Osteocyte (in vitro differentiated cells): ENCODE data around the gene BPIFB3. TPM values are rescaled to one million over a fixed set of nuclear protein-coding genes. Genes with fewer than 3 reads are reported as not detected.

ENCODE experiments used
- DNase-seq: peaks from one replicate; pipeline ENCODE4 v3.0.0; 2021; ENCODE audit warnings: mixed read lengths; ENCODE audit not compliant: unreplicated experiment; ENCODE audit errors: extremely low spot score
- H3K27ac Mint-ChIP-seq: one replicate; pipeline ENCODE4 v1.8.0; 2021; ENCODE audit warnings: mild to moderate bottlenecking, mixed read lengths; ENCODE audit not compliant: unreplicated experiment
- H3K27me3 Mint-ChIP-seq: one replicate; pipeline ENCODE4 v1.8.0; 2021; ENCODE audit warnings: mixed read lengths; ENCODE audit not compliant: unreplicated experiment
- H3K36me3 Mint-ChIP-seq: one replicate; pipeline ENCODE4 v1.8.0; 2021; ENCODE audit warnings: mixed read lengths; ENCODE audit not compliant: unreplicated experiment
- H3K4me1 Mint-ChIP-seq: one replicate; pipeline ENCODE4 v1.8.0; 2021; ENCODE audit warnings: mixed read lengths; ENCODE audit not compliant: unreplicated experiment
- H3K4me3 Mint-ChIP-seq: one replicate; pipeline ENCODE4 v1.8.0; 2021; ENCODE audit warnings: mild to moderate bottlenecking, moderate library complexity, mixed read lengths; ENCODE audit not compliant: unreplicated experiment
- H3K9me3 Mint-ChIP-seq: one replicate; pipeline ENCODE4 v1.8.0; 2021; ENCODE audit warnings: mixed read lengths; ENCODE audit not compliant: unreplicated experiment
- CTCF ChIP-seq: fragments of 200-600 bp; sonication (generic); IDR thresholded peaks from 2 replicates; pipeline ENCODE4 v1.5.0; 2021; ENCODE audit warnings: antibody characterized with exemption, mild to moderate bottlenecking, moderate library complexity
- total RNA-seq: library from RNA; stranded (reverse); gene quantifications from 2 replicates; pipeline ENCODE4 v1.2.1, GENCODE V29; 2021

The BPIFB3 gene
- total RNA-seq, 1 donor from 2014 or later = not detected

GRCh38 chr20:33028875-33029274 lies 24.8 kb upstream of the BPIFB3 start:
- Mint-ChIP-seq H3K27ac (no peak overlapping the region), H3K36me3 (no peaks in the 10 kb centered on the region), H3K27me3 (no peaks in the 10 kb centered on the region), H3K4me3 (no peak overlapping the region), H3K4me1 (no peaks in the 10 kb centered on the region), H3K9me3 (peaks cover 3% of the 10 kb centered on the region)
- TF ChIP-seq CTCF = no peak
- no peak for DNase-seq

- H3K27me3 Mint-ChIP-seq = no peaks in the 10 kb centered on the region
- no peak for DNase-seq
- no peak for TF ChIP-seq CTCF
- H3K4me3 Mint-ChIP-seq = no peak overlapping the region
- peaks cover 3% of the 10 kb centered on the region for H3K9me3 Mint-ChIP-seq
- no peak overlapping the region for H3K27ac Mint-ChIP-seq
- no peaks in the 10 kb centered on the region for H3K36me3 Mint-ChIP-seq
- no peaks in the 10 kb centered on the region for H3K4me1 Mint-ChIP-seq
Measured at GRCh38 chr20:33030076-33030475, 23.6 kb upstream of the BPIFB3 start.

DNA sequence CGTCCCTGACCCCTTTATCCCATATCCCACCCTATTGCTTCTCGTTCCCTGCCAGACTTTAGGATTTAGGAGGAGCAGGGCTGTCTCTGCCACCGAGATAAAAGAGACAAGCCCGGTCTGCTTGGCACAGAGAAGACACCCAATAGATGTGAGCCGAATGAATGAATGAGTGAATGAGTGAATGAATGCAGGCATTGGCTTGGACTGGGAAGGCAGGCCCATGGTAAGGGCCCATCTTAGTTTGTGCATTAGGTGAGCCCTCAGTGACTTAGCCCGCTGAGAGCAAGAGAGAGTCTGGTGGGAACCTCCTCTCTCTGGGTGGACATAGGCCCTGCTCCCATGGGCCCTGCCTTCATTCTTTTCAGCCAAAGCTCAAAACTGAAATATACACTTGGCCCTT lies 23.1 kb upstream of the BPIFB3 start:
- no peak for TF ChIP-seq CTCF
- Mint-ChIP-seq H3K27ac (no peak overlapping the region), H3K36me3 (no peaks in the 10 kb centered on the region), H3K4me1 (no peaks in the 10 kb centered on the region), H3K4me3 (no peak overlapping the region), H3K27me3 (no peaks in the 10 kb centered on the region), H3K9me3 (peaks cover 3% of the 10 kb centered on the region)
- DNase-seq = no peak

GRCh38 chr20:33031531-33031930 lies 22.2 kb upstream of the BPIFB3 start, which contains the start of gene BPIFB6:
Gene BPIFB6 (plus strand): TSS chr20:33031648. CDS start chr20:33031648, 0 bp downstream.
- no peak within 1 kb of the TSS for H3K4me3 Mint-ChIP-seq
- H3K27me3 Mint-ChIP-seq = no peaks in the 10 kb centered on the region
- H3K36me3 Mint-ChIP-seq = no peaks in the 10 kb centered on the region
- no peak within 1 kb of the TSS for H3K27ac Mint-ChIP-seq
- peaks cover 3% of the 10 kb centered on the region for H3K9me3 Mint-ChIP-seq
- no peak for DNase-seq
- no peaks in the 10 kb centered on the region for H3K4me1 Mint-ChIP-seq
- TF ChIP-seq CTCF = no peak

DNA sequence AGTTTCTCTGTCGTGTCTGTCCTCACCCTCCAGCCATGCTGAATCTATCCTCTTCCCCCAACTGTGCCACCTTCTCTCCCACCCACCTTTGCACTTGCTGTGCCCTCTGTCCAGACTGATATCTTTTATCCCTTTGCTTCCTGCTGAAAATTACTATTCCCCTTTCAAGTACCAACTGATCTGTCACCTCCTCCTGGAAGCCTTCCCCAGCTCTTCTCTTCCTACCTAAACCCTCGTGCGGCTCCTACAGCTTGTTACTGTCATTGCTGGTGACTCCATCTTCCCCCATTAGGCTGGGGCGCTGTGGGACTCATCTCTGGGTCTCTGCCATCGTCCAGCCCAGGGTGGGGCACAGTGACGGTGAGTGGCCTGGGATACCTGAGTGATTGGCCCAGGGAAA lies 21.1 kb upstream of the BPIFB3 start:
- no peak for DNase-seq
- TF ChIP-seq CTCF = no peak
- Mint-ChIP-seq H3K4me1 (no peaks in the 10 kb centered on the region), H3K27ac (no peak overlapping the region), H3K9me3 (peaks cover 3% of the 10 kb centered on the region), H3K4me3 (no peak overlapping the region), H3K27me3 (no peaks in the 10 kb centered on the region), H3K36me3 (no peaks in the 10 kb centered on the region)
